HG03469 (cell line): Measurements from ENCODE around the gene GPR87.
A peak's percentile ranks its signal among the peaks of the same experiment; 100 is the strongest.

Experiments
- ATAC-seq: cut with Tn5 transposase; IDR thresholded peaks from one replicate; pipeline ENCODE4 v1.9.1; 2021; ENCODE audit warnings: mild to moderate bottlenecking, moderate library complexity, moderate number of reproducible peaks; ENCODE audit not compliant: unreplicated experiment

Gene GPR87, protein sequence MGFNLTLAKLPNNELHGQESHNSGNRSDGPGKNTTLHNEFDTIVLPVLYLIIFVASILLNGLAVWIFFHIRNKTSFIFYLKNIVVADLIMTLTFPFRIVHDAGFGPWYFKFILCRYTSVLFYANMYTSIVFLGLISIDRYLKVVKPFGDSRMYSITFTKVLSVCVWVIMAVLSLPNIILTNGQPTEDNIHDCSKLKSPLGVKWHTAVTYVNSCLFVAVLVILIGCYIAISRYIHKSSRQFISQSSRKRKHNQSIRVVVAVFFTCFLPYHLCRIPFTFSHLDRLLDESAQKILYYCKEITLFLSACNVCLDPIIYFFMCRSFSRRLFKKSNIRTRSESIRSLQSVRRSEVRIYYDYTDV

DNA sequence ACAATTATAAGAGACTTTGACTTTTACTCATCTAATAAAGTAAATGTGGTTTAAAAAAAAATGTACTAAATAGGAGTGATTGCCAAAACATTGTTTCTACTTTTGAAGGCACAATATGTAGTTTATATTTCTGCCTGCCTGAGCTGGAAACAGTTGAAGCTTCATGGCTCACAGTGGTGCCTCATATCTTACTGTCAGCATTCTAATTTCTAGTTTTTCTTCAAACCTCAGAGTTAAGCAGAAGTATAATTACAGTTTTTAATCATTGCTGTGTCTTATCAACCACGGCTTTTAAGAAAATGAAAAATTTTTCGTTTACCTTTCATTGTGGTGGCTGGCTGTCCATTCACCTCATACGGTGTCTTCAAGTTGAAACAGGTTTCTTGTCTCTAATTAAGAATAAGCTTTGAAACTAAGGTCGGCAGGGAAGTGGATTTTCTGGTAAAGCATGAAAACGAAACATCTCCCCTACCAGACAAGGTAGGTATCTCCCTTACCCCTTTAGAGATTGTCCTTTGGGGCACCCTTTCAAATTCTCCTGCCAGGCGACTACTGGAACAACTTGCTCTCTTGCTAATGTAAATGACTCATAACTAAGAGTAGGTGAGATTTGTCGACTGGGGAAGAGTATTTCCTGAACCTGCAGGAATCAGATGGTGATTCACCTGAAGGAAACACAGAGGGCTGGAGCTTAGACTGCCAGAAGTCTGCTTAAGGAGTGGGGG, at the start of gene GPR87:
Gene GPR87 (minus strand): TSS at position 554 of the 725 bp plus-strand sequence. CDS start 16,720 bp downstream, outside the sequence.
- no peak for ATAC-seq

DNA sequence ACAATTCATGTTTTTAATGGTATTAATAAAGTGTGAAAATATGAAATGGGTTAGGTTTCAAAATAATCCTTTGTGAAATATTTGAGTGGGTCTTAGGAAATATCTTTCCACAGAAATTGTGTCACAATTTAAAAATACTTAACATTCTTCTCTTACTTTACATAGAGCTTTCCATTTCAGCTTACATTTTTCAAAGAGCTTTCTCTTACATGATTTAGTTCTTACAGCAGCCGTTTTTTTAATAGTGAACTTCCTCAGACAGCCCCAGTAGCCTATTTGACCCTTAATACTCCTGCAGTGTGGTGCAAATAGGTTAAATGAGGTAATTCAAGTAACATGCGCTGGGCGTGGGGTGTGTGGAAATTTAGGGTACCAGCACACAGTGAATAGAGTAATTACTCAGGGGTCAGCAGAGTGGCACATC, 46.1 kb upstream of the GPR87 start:
- no peak for ATAC-seq

DNA sequence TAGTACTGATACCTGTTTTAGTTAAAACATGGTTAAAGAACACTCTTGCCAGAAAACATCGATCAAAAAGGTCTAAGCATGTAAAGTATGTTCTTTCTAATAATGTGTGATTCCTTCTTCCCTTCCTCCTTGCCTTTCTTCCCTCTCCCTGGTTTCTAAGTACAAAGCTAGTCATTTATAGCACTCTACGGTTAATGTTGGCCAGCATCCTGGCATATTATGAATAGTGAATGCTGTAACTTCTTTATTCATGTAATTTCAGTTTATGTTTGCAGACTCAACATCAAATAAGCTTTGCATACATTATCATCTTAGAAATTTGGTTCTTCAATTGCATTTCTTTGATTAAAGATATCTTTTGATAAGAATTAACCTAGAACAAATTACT, 40.8 kb upstream of the GPR87 start:
- no peak for ATAC-seq

GRCh38 chr3:151356794-151357462, 40.3 kb upstream of the GPR87 start:
- no peak for ATAC-seq

- no peak for ATAC-seq
Observed at GRCh38 chr3:151351648-151352047, 35.0 kb upstream of the GPR87 start.

DNA sequence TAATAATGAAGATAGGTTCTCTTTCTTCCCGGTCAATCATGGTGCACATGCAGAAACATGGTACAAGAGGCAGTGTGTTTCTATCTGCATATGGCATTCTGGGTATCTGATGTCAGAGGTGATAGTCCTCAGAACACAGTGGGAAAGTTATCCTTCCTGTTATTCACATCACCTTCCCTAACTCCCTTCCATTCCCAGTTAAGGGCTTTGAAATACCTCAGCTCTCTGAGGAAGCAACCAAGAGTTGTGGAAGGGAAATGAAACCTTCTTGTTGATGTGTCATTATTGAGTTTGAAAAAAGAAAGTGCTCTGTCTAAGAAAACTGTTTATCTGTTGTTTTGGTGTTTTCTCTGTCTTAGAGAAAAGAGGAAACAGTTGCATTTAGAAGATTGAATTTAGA, 34.6 kb upstream of the GPR87 start:
- peak; percentile 87 for ATAC-seq

DNA sequence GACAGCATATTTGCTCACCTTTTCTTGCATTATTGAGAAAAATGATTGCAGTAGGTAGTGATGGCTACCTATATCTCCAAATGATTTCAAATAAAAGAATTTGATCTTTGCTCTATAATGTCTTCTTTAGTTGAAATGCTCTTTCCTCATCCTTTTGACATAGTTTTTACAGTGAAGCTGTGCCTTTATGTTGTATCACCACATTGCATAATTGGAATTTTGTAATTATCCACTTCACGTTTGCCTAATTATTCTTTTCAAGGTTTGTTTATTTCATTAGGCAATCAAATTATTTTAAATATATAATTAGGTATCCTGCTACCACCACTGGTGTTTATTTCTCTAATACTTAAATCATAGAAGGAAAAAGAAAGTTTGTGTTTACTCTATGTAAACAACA, 34.0 kb upstream of the GPR87 start:
- no peak for ATAC-seq

DNA sequence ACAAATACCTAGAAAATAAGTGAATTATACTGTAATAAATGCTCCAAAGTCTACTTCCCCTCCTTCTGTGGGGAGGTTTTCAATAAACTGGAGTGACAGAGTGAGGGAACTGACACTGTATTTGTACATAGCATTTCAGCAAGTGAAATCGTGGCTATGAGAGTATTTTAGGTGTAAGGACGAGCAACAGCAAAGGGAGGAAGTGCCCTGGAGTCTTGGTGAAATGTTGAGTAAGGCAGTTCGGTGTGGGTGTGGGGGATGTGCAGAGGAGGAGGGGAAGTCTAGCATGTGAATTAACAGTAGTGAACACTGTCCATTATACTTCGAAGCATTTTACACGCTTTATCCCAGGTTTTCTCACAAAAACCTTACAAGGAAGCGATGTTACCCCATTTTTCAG, 30.8 kb upstream of the GPR87 start:
- ATAC-seq, result no peak

GRCh38 chr3:151346292-151346691, 29.7 kb upstream of the GPR87 start:
- ATAC-seq, result no peak

GRCh38 chr3:151345859-151346258, 29.2 kb upstream of the GPR87 start:
- no peak for ATAC-seq

DNA sequence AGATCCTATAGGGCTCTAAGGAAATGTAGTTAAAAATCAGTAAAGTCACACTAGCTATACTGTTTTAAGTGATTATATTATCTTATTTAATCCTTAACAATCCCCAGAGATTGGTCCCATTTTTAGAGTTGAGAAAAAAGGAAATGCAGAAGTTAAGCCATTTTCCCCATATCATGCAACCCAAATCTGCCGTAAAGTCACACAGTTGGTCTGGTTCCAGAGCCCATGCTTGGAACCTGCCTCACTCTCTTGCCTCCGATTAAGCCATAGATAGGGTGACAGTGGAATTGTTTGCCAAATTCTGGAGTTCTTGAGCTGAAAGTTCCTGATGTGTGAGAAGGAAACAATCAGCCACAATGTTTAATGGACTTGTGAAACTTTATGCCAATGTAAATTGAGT, 15.1 kb upstream of the GPR87 start:
- no peak for ATAC-seq

DNA sequence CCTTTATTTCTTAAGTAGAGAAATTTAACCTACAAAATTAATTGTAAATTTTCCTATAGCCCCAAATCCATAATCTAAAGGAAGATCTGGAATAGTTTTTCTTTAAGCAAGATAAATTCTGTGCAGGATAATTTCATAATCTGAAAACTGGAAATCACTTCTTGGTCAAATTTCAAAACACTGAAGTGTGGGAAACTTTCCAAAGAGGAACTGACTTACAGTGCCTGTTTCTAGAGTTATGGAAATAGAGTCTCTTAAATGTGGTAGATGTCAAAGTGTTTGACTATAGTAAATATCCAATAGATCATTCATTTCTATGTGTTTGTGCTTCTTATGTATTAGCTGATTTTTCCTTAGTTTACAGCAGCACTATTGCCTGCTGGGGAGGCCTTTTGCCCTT, 14.3 kb upstream of the GPR87 start:
- ATAC-seq, result no peak

DNA sequence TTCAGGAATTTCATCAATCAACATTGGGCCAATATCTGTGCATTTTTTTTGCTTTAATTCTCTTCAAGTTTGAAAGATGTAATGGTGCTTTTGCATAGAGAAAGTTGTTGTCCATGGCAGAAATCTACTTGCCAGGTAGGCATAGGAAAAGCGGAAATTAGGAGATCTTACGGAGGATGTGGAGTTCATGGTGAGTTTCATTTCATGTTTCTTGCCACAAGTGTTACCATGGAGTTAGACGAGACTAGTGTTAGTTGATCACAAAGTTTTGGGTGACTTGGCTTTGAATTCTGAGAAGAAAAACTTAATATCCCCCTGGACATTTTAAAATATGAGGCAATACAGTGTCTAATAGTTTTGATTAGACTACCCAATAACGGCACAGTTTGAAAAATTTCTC, 13.8 kb upstream of the GPR87 start:
- ATAC-seq, result no peak

GRCh38 chr3:151329363-151329762, 12.7 kb upstream of the GPR87 start, which contains the start of gene P2RY13:
P2RY13 (minus strand) TSS chr3:151329549; CDS start chr3:151329528, 21 bp downstream.
- no peak for ATAC-seq

- no peak for ATAC-seq
Observed at GRCh38 chr3:151328298-151328995, 11.8 kb upstream of the GPR87 start.

- ATAC-seq, result no peak
Observed at GRCh38 chr3:151327571-151328198, 11.1 kb upstream of the GPR87 start.

DNA sequence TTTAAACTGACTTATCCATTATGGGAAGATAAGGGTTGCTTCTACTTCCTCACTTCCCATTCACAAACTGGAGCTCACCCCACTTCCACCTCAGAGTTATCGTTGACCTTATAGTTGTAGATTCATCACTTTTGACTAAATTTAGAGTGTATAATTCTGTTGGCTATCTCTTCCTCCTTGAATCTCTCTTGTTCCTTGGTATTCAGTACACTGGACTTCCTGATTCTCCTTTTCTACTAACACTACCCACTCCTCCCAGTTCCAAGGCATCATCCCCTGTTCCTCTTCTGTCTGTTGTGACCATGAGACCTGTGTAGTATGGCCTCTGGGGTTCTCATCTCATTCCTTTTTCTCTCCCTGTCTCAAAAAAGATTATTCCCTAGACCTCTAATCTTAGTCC, 5.9 kb upstream of the GPR87 start:
- no peak for ATAC-seq

GRCh38 chr3:151321526-151321925, 4.9 kb upstream of the GPR87 start:
- ATAC-seq, result no peak

DNA sequence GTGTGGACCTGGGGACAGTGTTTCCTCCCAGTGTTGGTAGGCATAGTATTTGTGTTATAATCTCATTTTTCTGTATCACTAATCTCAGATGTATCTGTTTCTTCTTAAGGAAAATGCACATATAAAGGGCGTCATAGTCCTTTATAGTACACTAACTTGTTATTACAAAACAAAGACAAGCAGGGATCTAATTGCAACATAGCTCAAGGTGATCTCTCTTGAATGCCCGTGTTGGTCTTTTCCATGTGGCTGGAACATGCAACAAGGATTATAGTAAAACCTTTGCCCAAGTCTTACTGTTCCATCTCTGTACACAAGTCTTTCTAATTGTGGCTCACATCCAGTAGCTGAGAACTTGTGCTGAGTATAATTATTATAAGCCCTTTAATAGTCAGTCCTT, 3.5 kb upstream of the GPR87 start:
- ATAC-seq, result no peak

- no peak for ATAC-seq
Observed at GRCh38 chr3:151319628-151320027, 3.0 kb upstream of the GPR87 start.

GRCh38 chr3:151318991-151319390, 2.4 kb upstream of the GPR87 start:
- ATAC-seq, result no peak
